Panc1 (cell line): ENCODE results near the gene GPHN.
"Not testable (repeated sequence)": the region's sequence is repeated elsewhere in the genome, so short reads cannot be mapped to it uniquely, and the experiment has no call there.

Experiments used
- TCF7L2 ChIP-seq: IDR thresholded peaks from 2 replicates; pipeline ENCODE4 v1.6.1; 2011; ENCODE audit warnings: mild to moderate bottlenecking, low read depth, low read length, inconsistent platforms
- TF ChIP-seq, protein P1 (sequence below), 2 experiments: IDR thresholded peaks; 2 replicates each; pipeline ENCODE4 v1.6.1; 2011 to 2012; ENCODE audit warnings: low read depth in 2 of 2, control low read depth in 1 of 2, low read length in 1 of 2, mild to moderate bottlenecking in 1 of 2, moderate library complexity in 1 of 2; ENCODE audit not compliant: insufficient read depth in 1 of 2
- TF ChIP-seq, protein P2 (sequence below): fragments of 450-650 bp; IDR thresholded peaks from 2 replicates; pipeline ENCODE4 v1.5.1; 2017; ENCODE audit warnings: mild to moderate bottlenecking

DNA sequence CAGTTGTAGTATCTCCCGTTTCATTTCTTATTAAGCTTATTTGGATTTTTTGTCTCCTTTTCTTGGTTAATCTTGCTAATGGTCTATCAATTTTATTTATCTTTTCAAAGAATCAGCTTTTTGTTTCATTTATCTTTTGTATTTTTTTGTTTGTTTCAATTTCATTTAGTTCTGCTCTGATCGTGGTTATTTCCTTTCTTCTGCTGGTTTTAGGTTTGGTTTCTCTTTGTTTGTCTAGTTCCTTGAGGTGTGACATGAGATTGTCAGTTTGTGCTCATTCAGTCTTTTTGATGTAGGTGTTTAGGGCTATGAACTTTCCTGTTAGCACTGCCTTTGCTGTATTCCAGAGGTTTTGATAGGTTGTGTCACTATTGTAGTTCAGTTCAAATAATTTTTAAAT, 207.4 kb downstream of the GPHN start:
- TF ChIP-seq, protein P1, sequence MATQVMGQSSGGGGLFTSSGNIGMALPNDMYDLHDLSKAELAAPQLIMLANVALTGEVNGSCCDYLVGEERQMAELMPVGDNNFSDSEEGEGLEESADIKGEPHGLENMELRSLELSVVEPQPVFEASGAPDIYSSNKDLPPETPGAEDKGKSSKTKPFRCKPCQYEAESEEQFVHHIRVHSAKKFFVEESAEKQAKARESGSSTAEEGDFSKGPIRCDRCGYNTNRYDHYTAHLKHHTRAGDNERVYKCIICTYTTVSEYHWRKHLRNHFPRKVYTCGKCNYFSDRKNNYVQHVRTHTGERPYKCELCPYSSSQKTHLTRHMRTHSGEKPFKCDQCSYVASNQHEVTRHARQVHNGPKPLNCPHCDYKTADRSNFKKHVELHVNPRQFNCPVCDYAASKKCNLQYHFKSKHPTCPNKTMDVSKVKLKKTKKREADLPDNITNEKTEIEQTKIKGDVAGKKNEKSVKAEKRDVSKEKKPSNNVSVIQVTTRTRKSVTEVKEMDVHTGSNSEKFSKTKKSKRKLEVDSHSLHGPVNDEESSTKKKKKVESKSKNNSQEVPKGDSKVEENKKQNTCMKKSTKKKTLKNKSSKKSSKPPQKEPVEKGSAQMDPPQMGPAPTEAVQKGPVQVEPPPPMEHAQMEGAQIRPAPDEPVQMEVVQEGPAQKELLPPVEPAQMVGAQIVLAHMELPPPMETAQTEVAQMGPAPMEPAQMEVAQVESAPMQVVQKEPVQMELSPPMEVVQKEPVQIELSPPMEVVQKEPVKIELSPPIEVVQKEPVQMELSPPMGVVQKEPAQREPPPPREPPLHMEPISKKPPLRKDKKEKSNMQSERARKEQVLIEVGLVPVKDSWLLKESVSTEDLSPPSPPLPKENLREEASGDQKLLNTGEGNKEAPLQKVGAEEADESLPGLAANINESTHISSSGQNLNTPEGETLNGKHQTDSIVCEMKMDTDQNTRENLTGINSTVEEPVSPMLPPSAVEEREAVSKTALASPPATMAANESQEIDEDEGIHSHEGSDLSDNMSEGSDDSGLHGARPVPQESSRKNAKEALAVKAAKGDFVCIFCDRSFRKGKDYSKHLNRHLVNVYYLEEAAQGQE (IDR thresholded peaks at IDR 0.05; ENCODE audit: insufficient read depth in 1 of 2, low read depth in 2 of 2, low read length in 1 of 2) = not testable (repeated sequence)
- TF ChIP-seq, protein P2, sequence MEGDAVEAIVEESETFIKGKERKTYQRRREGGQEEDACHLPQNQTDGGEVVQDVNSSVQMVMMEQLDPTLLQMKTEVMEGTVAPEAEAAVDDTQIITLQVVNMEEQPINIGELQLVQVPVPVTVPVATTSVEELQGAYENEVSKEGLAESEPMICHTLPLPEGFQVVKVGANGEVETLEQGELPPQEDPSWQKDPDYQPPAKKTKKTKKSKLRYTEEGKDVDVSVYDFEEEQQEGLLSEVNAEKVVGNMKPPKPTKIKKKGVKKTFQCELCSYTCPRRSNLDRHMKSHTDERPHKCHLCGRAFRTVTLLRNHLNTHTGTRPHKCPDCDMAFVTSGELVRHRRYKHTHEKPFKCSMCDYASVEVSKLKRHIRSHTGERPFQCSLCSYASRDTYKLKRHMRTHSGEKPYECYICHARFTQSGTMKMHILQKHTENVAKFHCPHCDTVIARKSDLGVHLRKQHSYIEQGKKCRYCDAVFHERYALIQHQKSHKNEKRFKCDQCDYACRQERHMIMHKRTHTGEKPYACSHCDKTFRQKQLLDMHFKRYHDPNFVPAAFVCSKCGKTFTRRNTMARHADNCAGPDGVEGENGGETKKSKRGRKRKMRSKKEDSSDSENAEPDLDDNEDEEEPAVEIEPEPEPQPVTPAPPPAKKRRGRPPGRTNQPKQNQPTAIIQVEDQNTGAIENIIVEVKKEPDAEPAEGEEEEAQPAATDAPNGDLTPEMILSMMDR = not testable (repeated sequence)
- not testable (repeated sequence) for TF ChIP-seq TCF7L2
